Muscle layer of colon (tissue), 2 donors: ENCODE data around the gene PI4KA.
"Not testable (repeated sequence)": the region's sequence is repeated elsewhere in the genome, so short reads cannot be mapped to it uniquely, and the experiment has no call there.

Experiments
- H3K27ac ChIP-seq: one replicate; pipeline ENCODE4 v1.7.0; 2013; ENCODE audit warnings: low read depth, mild to moderate bottlenecking, low read length, moderate library complexity
- H3K27me3 ChIP-seq, 2 donors: one replicate each; pipeline ENCODE4 v1.7.0; 2013; ENCODE audit warnings: low read length in 2 of 2, mild to moderate bottlenecking in 2 of 2; ENCODE audit not compliant: insufficient read depth in 2 of 2, control insufficient read depth in 1 of 2
- H3K36me3 ChIP-seq: one replicate; pipeline ENCODE4 v1.7.0; 2013; ENCODE audit warnings: mild to moderate bottlenecking, low read length; ENCODE audit not compliant: insufficient read depth
- H3K4me1 ChIP-seq: one replicate; pipeline ENCODE4 v1.7.0; 2013; ENCODE audit warnings: mild to moderate bottlenecking, low read length; ENCODE audit not compliant: insufficient read depth
- H3K4me3 ChIP-seq, 2 donors: one replicate each; pipeline ENCODE4 v1.7.0; 2013; ENCODE audit warnings: low read length in 2 of 2, low read depth in 1 of 2, mild to moderate bottlenecking in 1 of 2, moderate library complexity in 1 of 2
- H3K9ac ChIP-seq: one replicate; pipeline ENCODE4 v1.7.0; 2013; ENCODE audit warnings: low read length
- H3K9me3 ChIP-seq: one replicate; pipeline ENCODE4 v1.7.0; 2013; ENCODE audit warnings: mild to moderate bottlenecking, low read length
- donor health status: abdominal sarcoma.
- donor health status: Adenocarcinoma of cecum.

Gene PI4KA

GRCh38 chr22:20732431-20732830 lies 126.2 kb downstream of the PI4KA start:
- H3K36me3 ChIP-seq = peaks cover 20% of the 10 kb centered on the region
- not testable (repeated sequence) for H3K9me3 ChIP-seq, H3K4me1 ChIP-seq

GRCh38 chr22:20729194-20729593 lies 129.4 kb downstream of the PI4KA start:
- Histone ChIP-seq H3K9me3 (no peaks in the 10 kb centered on the region), H3K9ac (no peak overlapping the region), H3K36me3 (peaks cover 36% of the 10 kb centered on the region), H3K27me3 (no peaks in the 10 kb centered on the region), H3K27ac (no peak overlapping the region), H3K4me3 (no peak overlapping the region), H3K4me1 (no peaks in the 10 kb centered on the region)

More at GRCh38 chr22:20732431-20732830, 126.2 kb downstream of the PI4KA start:
- H3K4me3 ChIP-seq, H3K9ac ChIP-seq, H3K27ac ChIP-seq, H3K27me3 ChIP-seq: not testable (repeated sequence)

GRCh38 chr22:20728523-20729190 lies 130.0 kb downstream of the PI4KA start:
- Histone ChIP-seq H3K27ac (no peak overlapping the region), H3K4me1 (no peaks in the 10 kb centered on the region), H3K36me3 (peaks cover 36% of the 10 kb centered on the region), H3K4me3 (no peak overlapping the region), H3K9ac (no peak overlapping the region), H3K9me3 (no peaks in the 10 kb centered on the region), H3K27me3 (no peaks in the 10 kb centered on the region)

- no peaks in the 10 kb centered on the region for H3K27me3 ChIP-seq
- H3K27ac ChIP-seq = no peak overlapping the region
- no peaks in the 10 kb centered on the region for H3K4me1 ChIP-seq
- H3K9me3 ChIP-seq = no peaks in the 10 kb centered on the region
- no peak overlapping the region for H3K9ac ChIP-seq
- H3K4me3 ChIP-seq = no peak overlapping the region
- peaks cover 36% of the 10 kb centered on the region for H3K36me3 ChIP-seq
Observed at GRCh38 chr22:20727118-20728015, 131.2 kb downstream of the PI4KA start.

GRCh38 chr22:20725987-20726558 lies 132.5 kb downstream of the PI4KA start:
- H3K9me3 ChIP-seq = no peaks in the 10 kb centered on the region
- H3K9ac ChIP-seq = no peak overlapping the region
- H3K27me3 ChIP-seq = no peaks in the 10 kb centered on the region
- H3K27ac ChIP-seq = no peak overlapping the region
- no peak overlapping the region for H3K4me3 ChIP-seq
- H3K36me3 ChIP-seq = peaks cover 42% of the 10 kb centered on the region
- H3K4me1 ChIP-seq = no peaks in the 10 kb centered on the region

- H3K27me3 ChIP-seq = no peaks in the 10 kb centered on the region
- no peaks in the 10 kb centered on the region for H3K9me3 ChIP-seq
- H3K4me1 ChIP-seq = no peaks in the 10 kb centered on the region
- H3K9ac ChIP-seq = no peak overlapping the region
- peaks cover 46% of the 10 kb centered on the region for H3K36me3 ChIP-seq
- no peak overlapping the region for H3K27ac ChIP-seq
- H3K4me3 ChIP-seq = no peak overlapping the region
Observed at GRCh38 chr22:20724676-20725454, 133.7 kb downstream of the PI4KA start.

- Histone ChIP-seq H3K4me3 (no peak overlapping the region), H3K36me3 (peaks cover 18% of the 10 kb centered on the region), H3K27ac (no peak overlapping the region), H3K9ac (no peak overlapping the region), H3K27me3 (no peaks in the 10 kb centered on the region), H3K9me3 (no peaks in the 10 kb centered on the region), H3K4me1 (no peaks in the 10 kb centered on the region)
Observed at GRCh38 chr22:20721409-20722218, 137.0 kb downstream of the PI4KA start.

GRCh38 chr22:20720692-20721408 lies 137.8 kb downstream of the PI4KA start:
- Histone ChIP-seq H3K27me3 (no peaks in the 10 kb centered on the region), H3K4me1 (no peaks in the 10 kb centered on the region), H3K9ac (no peak overlapping the region), H3K4me3 (no peak overlapping the region), H3K9me3 (no peaks in the 10 kb centered on the region), H3K36me3 (peaks cover 10% of the 10 kb centered on the region), H3K27ac (no peak overlapping the region)

GRCh38 chr22:20718727-20719126 lies 139.9 kb downstream of the PI4KA start:
- not testable (repeated sequence) for H3K27me3 ChIP-seq, H3K4me3 ChIP-seq, H3K9ac ChIP-seq, H3K36me3 ChIP-seq, H3K4me1 ChIP-seq, H3K27ac ChIP-seq, H3K9me3 ChIP-seq

GRCh38 chr22:20717981-20718380 lies 140.6 kb downstream of the PI4KA start:
- not testable (repeated sequence) for H3K9me3 ChIP-seq, H3K27ac ChIP-seq, H3K4me3 ChIP-seq, H3K36me3 ChIP-seq, H3K27me3 ChIP-seq, H3K4me1 ChIP-seq, H3K9ac ChIP-seq
